GM18868 (cell line): ENCODE results near the gene DCUN1D2.
"Not testable (repeated sequence)": the region's sequence is repeated elsewhere in the genome, so short reads cannot be mapped to it uniquely, and the experiment has no call there.

Source experiments
- ATAC-seq: cut with Tn5 transposase; IDR thresholded peaks from one replicate; pipeline ENCODE4 v1.9.1; 2021; ENCODE audit warnings: mild to moderate bottlenecking, moderate library complexity; ENCODE audit not compliant: unreplicated experiment

DCUN1D2 gene

GRCh38 chr13:113448885-113449692, 41.4 kb downstream of the DCUN1D2 start:
- peak; percentile 71 for ATAC-seq

- ATAC-seq = peak; percentile 13
Measured at GRCh38 chr13:113448545-113448884, 42.0 kb downstream of the DCUN1D2 start.

- no peak for ATAC-seq
Measured at GRCh38 chr13:113447596-113447995, 42.9 kb downstream of the DCUN1D2 start.

- ATAC-seq = no peak
Measured at GRCh38 chr13:113446488-113446854, 44.0 kb downstream of the DCUN1D2 start.

- ATAC-seq = no peak
Measured at GRCh38 chr13:113445791-113446487, 44.6 kb downstream of the DCUN1D2 start.

GRCh38 chr13:113443991-113444390, 46.5 kb downstream of the DCUN1D2 start:
- ATAC-seq = no peak

- no peak for ATAC-seq
Measured at GRCh38 chr13:113442985-113443362, 47.5 kb downstream of the DCUN1D2 start.

- no peak for ATAC-seq
Measured at GRCh38 chr13:113442354-113442984, 48.0 kb downstream of the DCUN1D2 start.

GRCh38 chr13:113441661-113442060, 48.9 kb downstream of the DCUN1D2 start:
- ATAC-seq = no peak

- ATAC-seq = no peak
Measured at GRCh38 chr13:113437408-113438010, 53.0 kb downstream of the DCUN1D2 start.

- ATAC-seq = not testable (repeated sequence)
Measured at GRCh38 chr13:113436866-113437265, 53.6 kb downstream of the DCUN1D2 start.

- not testable (repeated sequence) for ATAC-seq
Measured at GRCh38 chr13:113435907-113436306, 54.6 kb downstream of the DCUN1D2 start.

GRCh38 chr13:113433391-113433916, 57.1 kb downstream of the DCUN1D2 start:
- ATAC-seq = no peak

GRCh38 chr13:113432506-113433270, 57.8 kb downstream of the DCUN1D2 start:
- no peak for ATAC-seq

GRCh38 chr13:113431171-113431570, 59.3 kb downstream of the DCUN1D2 start:
- no peak for ATAC-seq

- no peak for ATAC-seq
Measured at GRCh38 chr13:113430378-113431110, 60.0 kb downstream of the DCUN1D2 start.

- no peak for ATAC-seq
Measured at GRCh38 chr13:113429608-113429985, 60.9 kb downstream of the DCUN1D2 start.

GRCh38 chr13:113428871-113429607, 61.5 kb downstream of the DCUN1D2 start:
- no peak for ATAC-seq

- ATAC-seq = no peak
Measured at GRCh38 chr13:113428469-113428865, 62.0 kb downstream of the DCUN1D2 start.
